Renal pelvis (tissue), 4 donors: Measurements from ENCODE around the gene CCDC24. TPM values are rescaled to one million over a fixed set of nuclear protein-coding genes. Genes with fewer than 3 reads are reported as not detected.

ENCODE experiments used
- DNase-seq: peaks from one replicate; pipeline ENCODE4 v3.0.0-alpha.2; 2013
- polyA plus RNA-seq, 3 donors: library from polyadenylated mRNA; unstranded; fragments of 120-200 nt; gene quantifications; one replicate each; pipeline ENCODE4 v1.2.1, GENCODE V29; 2013; ENCODE audit not compliant: insufficient read length in 3 of 3

Gene CCDC24
- polyA plus RNA-seq, 3 donors, result 19.9 to 30.6 (median 29.0) TPM

DNA sequence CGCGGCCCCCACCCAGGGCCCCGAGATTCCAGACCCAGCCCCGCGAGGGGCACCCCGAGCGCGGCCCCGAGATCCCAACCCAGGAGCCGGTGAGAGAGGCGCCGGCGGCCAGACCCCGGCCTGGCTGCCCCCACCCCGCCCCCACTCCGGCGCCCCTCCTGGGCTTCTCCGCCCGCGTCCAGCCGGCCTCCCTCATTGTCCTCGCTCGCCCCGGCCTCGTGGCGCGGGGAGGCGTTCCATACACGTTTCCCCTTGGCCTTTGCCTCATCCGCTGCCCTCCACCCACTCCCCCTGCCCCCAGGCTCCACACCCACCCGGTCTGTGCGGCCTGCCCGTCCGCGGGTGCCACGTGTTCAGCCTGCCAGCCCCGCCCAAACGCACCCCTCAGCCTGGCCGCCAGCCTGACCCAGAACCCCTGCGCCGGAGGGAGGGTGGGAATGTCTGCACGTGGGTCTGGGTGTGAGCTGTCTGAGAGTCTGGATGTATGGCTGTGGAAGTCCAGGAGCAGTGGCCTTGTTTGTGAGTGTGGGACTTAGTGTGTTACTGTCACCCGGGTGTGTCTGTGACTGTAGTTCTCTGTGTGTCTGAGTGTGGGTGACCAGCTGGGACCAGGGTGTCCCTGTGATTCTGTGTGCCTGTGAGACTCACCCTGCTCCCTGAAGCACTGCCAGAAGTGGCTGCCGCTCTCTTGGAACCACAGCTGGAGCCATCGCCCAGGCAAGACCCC is 11.7 kb upstream of the CCDC24 start:
- DNase-seq, result no peak

DNA sequence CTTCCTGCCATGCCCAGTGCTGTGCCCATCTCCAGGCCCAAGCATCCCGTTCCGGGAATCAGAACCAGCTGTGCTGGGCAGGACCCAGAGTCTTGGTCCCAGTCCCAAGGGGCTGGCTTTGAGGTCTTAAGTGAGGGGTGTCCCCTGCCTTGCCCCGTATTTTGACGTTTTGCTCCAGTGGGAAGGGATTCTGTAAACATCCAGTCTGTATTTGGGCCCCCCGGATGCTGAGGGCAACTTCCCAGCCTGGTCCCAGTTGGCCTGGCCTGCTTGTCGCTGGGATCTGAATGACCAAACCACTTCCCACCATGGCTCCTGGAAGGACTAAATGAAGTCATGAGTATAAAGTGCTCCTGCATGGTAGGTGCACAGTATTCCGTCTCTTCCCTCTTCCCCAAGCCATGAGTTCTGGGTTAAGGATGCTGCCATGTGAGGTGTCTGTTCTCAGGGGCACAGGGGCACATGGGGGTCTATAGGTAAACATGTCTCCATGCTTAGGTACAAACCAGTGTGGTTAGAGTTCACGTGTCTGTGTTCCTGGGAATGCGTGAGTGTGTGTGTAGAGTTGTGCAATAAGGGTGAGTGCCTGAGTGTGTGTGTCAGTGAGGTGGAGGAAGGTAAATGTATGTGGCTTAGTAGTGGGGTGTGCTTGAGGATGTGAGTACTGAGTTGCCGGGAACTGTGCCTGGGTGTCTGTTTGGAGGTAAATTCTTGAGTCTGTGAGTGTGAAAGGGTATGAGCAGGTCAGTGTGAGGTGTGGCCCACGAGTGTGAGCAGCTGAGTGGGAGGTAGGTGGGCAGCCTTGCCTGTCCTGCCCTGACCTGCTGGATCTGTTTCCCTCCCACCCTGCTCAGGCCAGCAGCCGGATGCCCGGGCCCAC is 10.9 kb upstream of the CCDC24 start:
- DNase-seq, result no peak

DNA sequence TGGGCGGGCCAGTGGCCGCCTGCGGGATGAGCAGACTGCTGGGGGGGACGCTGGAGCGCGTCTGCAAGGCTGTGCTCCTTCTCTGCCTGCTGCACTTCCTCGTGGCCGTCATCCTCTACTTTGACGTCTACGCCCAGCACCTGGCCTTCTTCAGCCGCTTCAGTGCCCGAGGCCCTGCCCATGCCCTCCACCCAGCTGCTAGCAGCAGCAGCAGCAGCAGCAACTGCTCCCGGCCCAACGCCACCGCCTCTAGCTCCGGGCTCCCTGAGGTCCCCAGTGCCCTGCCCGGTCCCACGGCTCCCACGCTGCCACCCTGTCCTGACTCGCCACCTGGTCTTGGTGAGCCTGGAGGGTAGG is 10.3 kb upstream of the CCDC24 start:
- no peak for DNase-seq

DNA sequence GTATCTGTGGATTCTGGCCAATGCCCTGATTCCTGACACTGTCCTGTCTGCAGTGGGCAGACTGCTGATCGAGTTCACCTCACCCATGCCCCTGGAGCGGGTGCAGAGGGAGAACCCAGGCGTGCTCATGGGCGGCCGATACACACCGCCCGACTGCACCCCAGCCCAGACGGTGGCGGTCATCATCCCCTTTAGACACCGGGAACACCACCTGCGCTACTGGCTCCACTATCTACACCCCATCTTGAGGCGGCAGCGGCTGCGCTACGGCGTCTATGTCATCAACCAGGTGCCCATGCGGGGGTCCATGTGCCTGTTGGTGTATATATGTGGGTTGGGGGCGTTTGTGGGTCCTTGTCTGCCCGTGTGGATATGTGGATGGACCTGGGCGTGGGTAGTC is 9.8 kb upstream of the CCDC24 start:
- no peak for DNase-seq

DNA sequence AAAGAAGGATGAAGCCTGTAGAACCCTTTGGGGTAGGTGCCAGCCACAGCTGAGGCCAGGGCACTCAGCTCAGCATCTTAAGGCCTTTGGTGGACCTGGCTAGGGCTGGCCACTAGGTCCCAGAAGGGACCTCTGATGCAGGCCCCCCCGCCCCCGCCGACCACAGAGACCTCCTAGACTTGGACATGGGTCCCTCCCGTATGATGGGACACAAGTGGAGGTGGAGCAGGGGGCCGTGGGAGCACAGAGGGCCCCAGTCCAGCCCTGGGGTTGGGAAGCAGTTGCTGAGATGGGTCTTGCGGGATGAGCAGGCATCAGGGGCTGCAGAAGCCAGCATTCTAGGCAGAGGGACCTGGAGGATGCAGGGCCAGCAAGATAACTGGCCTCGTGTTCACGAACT is 9.2 kb upstream of the CCDC24 start:
- no peak for DNase-seq

DNA sequence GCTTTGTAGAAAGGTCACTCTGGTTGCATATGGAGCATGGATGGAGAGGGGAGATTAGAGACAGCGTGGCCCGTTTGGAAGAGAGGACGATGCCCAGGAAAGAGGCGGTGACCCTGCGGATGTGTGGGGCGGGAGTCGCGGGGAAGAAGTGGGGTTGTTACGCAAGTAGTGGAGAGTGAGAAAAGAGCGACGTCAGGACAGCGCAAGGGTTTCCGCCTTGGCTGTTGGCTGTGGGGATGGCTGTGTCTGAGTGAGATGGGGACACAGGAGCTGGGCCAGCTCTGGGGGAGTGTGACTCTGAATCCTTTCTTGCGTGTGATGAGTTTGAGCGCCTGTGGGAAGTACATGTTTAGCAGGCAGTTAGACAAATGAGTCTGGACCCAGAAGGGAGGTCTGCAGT is 8.6 kb upstream of the CCDC24 start:
- no peak for DNase-seq

DNA sequence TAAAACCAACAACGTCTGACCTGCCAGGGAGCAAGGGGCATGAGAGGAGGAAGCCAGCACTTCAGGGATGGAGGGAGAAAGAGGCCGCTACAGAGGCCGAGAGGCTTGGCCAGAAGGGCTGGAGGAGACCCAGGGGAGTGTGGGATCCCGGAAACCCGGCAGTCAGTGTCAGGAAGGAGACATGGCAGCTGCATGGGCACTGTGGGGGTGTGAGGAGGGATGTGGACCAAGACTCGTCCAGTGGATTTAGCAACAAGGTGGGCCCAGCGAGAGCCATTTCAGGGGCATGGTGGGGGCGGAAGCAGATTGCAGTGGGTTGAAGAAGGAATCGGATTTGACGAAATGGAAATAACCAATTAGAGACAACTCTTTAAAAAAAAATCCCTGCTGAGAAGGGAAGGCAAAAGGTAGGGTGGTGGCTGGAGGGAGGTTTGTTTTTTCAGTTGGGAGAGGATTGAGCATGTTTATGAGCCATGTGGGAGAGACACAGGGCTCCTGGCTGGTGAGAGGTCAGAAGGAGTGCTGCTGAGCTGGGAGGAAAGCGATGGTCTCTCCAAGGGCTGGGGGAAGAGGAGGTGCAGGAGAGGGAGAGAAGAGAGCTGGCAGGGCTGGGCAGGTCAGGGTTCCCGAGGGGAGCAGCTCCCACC is 8.0 kb upstream of the CCDC24 start:
- no peak for DNase-seq

DNA sequence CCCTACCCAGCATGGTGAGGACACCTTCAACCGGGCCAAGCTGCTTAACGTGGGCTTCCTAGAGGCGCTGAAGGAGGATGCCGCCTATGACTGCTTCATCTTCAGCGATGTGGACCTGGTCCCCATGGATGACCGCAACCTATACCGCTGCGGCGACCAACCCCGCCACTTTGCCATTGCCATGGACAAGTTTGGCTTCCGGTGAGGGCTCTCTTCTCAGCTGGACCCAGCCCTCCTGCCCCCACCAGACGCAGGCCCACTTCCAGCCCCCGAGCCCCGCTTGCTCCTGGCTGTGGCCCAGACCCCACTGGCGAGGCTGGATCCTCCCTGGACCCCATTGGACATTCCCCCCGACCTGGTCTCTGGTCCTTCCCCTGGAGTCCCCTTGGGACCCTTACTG is 6.5 kb upstream of the CCDC24 start:
- no peak for DNase-seq

DNA sequence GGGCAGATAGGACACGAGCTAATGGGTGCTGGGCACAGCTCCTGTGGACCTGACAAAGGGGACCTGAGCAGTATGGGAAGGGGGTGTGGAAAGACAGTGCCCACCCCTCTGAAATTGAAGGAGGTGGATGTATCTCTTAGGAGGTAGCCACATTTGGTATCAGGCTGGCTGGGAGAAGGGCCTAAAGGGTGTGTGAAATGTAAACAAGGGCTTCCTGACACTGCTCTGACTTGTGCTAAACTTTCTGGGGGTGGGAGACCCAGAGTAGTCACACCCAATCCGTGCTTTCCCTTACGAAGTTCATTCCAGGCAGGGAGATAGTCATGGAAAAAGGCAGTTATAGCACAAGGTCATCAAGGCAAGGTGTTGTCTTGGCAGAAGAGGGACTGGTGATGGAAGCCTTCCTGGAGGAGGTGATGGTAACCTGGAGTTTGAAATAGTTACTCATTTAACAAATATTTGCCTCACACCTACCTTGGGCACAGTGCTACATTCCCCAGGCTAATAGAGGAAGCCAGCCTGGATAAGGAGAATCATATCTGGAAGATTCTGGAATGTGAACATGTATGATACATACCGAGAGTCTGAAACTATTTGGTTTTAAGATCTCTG is 5.3 kb upstream of the CCDC24 start:
- DNase-seq, result no peak

DNA sequence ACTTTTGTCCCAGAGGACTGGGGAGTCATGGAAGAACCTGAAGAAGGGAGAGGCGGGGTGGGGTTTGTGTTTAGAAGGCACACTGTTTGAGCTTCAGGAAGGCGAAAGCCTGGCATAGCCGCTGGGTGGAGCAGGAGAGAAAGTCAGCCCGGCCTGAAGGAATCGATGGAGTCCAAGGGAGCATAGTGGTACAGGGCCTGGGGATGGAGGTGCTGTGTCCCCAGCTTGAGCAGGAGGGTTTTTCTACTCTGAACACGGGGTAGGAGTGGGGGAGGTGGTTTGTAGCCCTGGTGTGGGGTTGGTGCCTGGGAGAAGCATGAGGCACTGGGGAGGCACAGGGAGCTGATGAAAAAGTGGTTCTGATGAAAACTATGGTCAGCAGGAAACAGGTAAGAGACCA is 4.7 kb upstream of the CCDC24 start:
- no peak for DNase-seq

DNA sequence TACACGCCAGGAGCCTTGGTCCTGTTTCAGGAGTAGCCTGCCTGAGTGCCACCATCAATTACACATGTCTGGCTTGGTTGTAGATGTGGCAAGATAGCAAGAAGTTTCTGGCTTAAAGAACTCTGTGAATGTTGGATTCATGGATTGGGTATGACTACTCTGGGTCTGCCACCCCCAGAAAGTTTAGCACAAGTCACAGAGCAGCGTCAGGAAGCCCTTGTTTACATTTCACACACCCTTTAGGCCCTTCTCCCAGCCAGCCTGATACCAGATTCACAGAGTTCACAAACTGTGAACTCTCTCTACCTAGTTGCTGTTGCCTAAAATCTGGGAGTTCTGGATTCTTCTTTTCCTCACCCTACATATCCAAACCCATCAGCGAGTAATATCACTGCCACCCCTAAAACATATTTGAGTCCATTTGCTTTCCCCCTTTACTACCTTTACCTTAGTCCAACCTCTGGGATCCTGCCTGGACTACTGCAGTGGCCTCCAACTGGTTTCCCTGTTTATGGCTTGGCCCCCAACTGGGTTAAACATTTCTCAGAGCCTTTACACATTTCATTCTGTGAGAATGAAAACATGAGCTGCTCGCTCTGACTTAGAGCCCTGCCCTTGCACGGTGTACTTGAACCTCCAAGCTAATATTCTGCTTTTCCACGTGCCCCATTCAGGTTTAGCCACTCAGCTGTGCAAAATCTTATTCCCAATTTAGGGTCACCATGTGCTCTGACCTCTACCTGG is 4.1 kb upstream of the CCDC24 start:
- DNase-seq, result no peak

DNA sequence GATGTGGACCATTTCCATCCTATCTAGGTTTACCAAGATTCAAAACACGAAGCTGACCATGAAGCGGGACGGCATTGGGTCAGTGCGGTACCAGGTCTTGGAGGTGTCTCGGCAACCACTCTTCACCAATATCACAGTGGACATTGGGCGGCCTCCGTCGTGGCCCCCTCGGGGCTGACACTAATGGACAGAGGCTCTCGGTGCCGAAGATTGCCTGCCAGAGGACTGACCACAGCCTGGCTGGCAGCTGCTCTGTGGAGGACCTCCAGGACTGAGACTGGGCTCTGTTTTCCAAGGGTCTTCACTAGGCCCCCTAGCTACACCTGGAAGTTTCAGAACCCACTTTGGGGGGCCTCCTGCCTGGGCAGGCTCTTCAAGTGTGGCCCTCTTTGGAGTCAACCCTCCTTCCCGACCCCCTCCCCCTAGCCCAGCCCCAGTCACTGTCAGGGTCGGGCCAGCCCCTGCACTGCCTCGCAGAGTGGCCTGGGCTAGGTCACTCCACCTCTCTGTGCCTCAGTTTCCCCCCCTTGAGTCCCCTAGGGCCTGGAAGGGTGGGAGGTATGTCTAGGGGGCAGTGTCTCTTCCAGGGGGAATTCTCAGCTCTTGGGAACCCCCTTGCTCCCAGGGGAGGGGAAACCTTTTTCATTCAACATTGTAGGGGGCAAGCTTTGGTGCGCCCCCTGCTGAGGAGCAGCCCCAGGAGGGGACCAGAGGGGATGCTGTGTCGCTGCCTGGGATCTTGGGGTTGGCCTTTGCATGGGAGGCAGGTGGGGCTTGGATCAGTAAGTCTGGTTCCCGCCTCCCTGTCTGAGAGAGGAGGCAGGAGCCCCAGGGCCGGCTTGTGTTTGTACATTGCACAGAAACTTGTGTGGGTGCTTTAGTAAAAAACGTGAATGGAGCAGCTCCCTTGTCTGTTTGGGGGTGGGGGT is 864 bp upstream of the CCDC24 start:
- DNase-seq, result no peak

DNA sequence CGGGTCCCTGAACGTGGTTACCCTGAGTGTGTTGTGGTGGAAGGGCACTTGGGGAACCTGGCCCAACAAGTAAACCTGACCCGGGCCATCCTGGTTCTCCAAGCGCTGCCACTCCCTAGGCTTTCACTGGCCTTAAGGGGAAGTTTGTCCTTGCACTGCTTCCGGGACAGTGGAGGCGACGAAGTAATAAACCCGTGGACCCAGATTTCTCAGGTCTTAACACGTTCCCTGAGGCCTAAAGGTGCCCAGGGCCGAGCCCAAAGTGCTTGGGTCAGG is 261 bp upstream of the CCDC24 start:
- no peak for DNase-seq

DNA sequence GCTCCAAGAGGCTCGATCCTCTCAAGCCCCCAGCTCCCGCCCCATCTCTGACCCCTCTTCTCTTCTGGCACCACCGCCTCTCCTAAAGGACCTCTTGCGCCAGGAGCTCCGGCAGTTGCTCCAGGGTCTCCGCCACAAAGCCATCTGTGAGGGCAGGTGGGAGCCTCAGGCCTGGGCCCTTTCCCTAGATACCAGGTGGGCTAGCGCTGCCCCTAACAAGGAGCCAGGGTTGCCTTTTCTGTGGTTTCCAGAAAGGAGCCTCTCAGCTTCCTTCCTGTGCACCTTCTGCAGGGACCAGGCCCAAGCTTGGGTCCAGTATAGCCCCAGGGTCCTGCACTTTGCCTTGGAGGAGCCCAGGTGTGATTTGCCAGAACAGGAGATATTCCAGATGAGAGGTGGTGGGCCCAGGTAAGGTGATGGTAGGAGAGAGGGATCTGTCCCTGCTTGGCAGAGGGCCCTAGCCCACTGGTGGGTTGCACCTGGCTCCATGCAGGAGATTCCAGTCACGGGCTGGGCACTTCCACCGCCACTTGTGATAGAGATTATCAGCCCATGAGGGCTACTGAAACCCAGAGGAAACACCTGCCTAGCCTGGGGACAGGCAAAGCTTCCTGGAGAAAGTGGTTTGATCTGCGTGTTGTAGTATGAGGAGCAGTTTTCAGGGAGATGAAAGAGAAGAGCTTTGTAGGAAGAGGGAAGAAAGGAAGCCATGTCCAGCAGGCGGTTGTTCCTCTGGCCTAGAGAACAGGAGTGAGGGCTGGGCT is 1.0 kb downstream of the CCDC24 start:
- DNase-seq, result no peak

DNA sequence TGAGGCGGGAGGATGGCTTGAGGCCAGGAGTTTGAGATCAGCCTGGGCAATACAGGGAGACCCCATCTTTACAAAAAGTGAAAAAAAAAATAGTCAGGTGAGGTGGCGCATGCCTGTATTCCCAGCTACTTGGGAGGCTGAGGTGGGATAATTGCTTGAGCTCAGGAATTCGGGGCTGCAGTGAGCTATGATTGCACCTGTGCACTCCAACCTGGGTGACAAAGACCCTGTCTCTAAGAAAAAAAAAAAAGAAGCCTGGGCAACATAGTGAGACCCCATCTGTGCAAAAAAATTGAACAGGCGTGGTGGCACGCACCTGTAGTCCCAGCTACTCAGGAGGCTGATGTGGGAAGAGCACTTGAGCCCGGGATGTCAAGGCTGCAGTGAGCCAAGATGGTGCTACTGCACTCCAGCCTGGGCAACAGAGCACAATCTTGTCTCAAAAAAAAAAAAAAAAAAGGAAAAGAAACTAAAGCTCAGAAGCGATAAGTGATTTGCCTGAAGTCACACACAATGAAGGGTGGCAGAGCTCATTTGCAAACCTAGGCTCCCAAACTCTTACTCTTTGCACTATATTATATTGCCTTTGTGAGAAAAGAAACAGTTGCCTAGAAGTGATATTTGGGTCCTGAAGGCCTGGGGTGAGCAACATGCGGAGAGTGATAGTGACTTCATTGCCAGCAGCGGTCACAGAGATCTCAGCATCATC is 2.0 kb downstream of the CCDC24 start:
- DNase-seq, result no peak

DNA sequence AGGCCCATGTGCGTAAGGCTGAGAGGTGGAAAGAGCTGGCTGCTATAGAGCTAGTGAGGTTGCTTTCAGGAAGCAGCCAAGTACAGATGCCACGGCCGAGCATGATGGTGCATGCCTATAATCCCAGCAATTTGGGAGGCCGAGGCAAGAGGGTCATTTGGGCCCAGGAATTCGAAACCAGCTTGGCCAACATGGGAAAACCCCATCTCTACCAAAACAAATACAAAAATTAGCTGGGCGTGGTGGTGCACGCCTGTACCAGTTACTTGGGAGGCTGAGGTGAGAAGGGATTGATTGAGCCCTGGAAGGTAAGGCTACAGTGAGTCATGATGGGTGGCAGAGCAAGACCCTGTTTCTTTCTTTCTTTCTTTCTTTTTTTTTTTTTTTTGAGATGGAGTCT is 2.7 kb downstream of the CCDC24 start:
- no peak for DNase-seq

DNA sequence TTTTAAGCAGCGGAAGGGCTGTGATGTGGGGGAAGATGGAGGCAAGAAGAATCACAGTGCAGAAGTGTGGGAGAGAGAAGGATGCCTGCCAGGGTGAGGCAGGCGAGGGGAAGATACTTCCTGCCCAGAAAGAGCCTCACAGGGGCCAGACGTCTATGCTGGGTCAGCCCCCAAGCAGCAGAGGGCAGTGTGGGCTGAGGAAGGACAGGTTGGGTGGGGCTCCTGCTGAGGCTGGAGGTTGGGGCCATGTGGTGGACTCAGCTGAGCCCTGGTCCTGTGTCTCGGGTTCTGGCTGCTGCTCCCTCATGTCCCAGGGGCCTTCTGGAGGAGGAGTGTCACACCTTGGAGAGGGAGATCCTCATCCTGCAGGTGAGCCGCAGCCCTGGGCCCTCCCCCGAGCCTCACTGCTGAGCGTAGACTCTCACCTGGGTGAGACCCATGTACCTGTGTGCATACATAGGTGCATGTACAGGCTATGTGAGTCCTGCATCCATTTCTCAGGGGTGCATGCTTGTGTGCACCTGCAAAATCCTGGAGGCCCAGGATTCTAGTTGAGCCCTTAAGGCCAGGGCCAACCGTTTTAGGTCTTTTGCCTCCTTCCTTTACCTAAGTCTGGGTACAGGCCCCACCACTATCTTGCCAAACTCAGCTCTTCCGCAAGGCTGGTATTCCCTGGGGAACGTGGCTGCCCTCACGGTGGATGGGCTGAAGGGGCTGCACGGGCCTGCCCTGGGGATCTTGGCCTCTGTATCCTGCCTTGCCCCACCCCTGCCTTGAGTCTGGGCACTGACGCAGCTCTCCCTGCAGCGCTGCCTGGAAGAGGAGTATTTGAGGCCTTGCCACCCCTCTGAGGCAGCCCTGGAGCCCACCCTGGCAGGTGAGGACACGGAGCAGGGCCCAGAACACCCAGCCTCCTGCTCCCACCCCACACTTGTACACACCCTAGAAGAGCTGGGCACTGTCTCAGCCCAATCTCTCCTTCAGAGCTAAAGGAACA is 3.7 kb downstream of the CCDC24 start:
- no peak for DNase-seq
